GM04504 (cell line): ENCODE measurements around the gene DHCR7.

ENCODE experiments used
- DNase-seq: peaks from one replicate; pipeline ENCODE4 v3.0.0-alpha.2; 2012; ENCODE audit warnings: low read depth

DHCR7 gene

GRCh38 chr11:71456831-71457230 is 8.6 kb upstream of the DHCR7 start:
- DNase-seq: no peak

- no peak for DNase-seq
These were observed 8.1 kb upstream of the DHCR7 start for GRCh38 chr11:71456294-71456693.

- DNase-seq: no peak
These were observed 6.4 kb upstream of the DHCR7 start for GRCh38 chr11:71454470-71455113.

GRCh38 chr11:71453918-71454304 is 5.7 kb upstream of the DHCR7 start:
- DNase-seq: no peak

- DNase-seq: peak; percentile 83
These were observed 5.1 kb upstream of the DHCR7 start, which contains the start of gene NADSYN1 for GRCh38 chr11:71453037-71453917. TSS of gene NADSYN1 (plus strand) at chr11:71453203. CDS start at chr11:71453297, 94 bp downstream.

GRCh38 chr11:71452199-71453036 is 4.2 kb upstream of the DHCR7 start:
- no peak for DNase-seq

DNA sequence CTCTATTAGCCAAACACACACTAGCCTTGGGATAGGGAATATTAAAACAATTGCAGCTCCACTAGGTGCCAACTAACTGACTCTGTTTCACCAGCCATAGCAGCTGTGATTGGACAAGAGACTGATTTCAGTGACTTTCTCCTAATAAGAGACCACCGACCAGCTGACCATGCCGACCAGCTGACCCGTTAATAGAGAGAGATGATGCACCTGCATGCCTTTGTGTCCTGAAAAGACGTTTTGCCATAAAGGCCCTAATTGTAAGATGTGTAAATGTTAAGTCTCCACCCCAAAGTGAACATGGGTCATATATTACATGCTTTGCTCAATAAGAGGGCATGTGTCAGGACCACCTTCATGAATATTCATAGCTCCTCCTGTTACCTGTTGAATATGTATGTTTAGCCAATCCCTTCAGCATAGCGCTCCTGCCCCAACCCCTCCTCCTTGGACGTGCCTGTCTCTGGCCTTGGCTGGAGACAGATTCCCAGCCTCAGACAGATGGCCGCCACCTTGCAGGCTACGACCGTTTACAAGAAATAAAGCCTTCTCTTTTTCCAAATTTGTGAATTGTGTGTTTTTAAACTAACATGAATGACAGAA is 3.5 kb upstream of the DHCR7 start:
- no peak for DNase-seq

DNA sequence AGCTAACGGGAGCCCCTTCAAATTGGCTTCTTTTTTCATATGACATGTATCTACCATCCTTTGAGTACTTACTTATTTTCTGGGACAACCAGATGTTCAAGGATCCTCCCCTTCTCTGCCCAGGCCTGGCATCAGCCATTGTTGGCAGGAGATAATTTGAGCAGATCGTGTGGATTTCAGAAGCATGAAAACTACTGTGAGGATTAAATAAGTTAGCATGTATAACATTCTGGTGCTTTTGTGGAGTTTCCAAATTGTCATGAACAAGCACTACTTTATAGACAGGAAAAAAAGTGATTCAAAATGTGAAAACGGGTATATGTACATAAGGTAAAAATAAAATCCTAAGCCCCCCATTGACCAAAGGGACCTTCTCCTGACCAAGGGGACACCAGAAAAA is 2.7 kb upstream of the DHCR7 start:
- no peak for DNase-seq

- no peak for DNase-seq
These were observed 2.3 kb upstream of the DHCR7 start for GRCh38 chr11:71450507-71450906.

DNA sequence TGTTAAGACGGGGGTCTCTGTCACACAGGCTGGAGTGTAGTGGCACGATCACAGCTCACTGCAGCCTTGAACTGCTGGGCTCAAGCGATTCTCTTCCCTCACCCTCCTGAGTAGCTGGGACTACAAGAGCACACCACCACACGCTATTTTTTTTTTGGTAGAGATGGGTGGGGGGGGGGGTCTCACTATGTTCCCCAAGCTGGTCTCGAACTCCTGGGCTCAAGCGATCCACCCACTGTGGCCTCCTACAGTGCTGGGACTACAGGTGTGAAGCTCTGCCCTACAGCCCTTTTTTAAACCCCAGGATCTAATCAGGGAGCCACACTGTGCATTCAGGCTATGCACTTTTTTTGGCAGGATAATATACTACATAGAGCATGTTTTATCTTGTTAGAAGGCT is 1.4 kb upstream of the DHCR7 start:
- no peak for DNase-seq

DNA sequence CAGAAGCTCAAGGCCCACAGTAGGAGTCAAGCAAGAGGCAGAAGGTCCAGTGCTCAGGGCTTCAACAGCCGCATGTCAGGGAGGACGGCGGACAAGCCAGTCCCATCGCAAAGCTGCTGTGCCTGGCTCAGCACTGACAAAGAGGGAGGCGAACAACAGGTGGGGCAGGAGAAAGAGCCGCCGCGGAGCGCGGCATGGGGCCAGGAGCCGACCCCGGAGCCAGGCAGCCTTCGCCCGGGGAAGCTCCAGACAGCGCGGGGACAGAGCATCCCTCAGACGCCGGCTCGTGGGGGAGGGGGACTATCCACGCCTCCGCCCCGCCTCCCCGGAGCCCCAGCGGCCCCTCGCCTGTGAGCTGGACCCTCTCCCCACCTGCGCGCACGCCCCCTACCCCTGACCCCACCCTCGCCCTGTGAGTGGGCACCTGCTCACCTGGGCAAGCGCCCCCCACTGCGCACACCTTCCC is 369 bp downstream of the DHCR7 start:
- DNase-seq: no peak

DNA sequence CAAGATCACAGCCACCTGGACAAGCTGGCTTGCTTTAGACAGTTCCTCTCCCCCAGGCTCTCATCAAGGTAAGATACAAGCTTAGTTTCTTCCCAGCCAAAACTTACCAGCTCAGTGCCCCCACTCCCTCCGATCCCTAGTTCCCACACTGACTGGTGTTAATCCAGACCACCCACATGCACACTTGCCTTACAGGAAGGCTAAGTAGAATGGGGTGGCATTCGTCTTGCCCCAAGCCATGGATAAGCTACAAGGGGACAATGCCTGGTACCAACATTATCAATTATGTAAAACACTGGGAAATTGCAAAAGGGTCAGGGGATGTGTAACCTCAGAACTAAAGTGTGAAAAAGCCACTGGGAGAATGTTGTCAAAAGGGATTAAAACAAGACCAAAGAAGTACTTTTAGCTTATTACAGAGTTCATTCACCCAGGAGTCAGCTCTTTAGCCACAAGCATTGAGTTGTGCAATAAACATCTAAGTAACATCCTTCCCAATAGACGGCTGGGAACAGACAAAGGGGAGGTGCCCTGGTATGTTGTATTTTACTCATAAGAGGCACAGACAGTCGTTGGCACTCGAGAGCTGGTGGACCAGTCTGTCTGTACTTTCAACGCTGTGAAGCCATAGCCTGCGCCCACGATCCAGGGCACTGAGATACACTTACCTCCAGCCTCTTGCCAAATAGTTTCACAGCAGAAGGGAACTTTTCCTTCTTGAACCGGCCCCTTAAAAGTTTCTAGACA is 1.1 kb downstream of the DHCR7 start:
- DNase-seq: peak; percentile 26

DNA sequence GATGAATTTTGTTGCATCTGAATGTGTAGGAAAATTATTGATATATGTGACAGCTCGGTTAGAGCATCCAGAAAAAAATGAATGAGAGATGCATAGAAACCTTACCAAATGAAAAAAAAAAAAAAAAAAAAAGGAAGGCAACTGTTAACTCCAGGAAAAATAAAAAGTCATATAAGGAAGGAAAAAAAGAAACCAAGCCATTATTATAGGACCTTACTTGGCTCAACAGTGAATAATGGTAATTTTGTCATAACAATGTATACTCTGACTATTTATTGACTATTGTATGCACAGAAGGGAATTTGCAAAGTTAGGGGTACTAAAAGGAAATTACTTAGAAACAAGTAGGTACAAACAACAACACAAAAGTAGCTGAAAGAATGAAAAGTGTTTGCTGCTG is 2.0 kb downstream of the DHCR7 start:
- no peak for DNase-seq

- DNase-seq: no peak
These were observed 3.4 kb downstream of the DHCR7 start for GRCh38 chr11:71444811-71445210.

GRCh38 chr11:71443736-71444445 is 4.3 kb downstream of the DHCR7 start:
- no peak for DNase-seq

GRCh38 chr11:71442880-71443279 is 5.3 kb downstream of the DHCR7 start:
- DNase-seq: no peak

GRCh38 chr11:71442123-71442522 is 6.1 kb downstream of the DHCR7 start:
- DNase-seq: no peak

DNA sequence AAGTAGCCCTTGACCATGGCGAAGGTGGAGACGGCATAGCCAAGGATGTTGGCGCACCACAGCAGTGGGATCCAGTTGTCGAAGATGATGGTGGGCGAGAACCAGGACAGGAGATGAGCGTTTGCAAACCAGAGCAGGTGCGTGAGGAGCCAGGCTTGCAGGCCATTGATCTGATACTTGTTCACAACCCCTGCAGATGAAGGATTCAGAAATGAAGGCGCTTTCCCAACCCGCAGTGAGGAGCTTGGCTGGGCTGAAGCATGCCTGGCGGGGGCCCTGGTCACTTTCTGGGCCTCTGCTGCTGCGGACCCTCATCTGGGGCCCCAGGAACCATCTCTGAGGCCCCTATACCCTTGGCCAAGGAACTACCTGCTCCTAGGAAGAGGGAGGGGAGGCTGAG is 6.9 kb downstream of the DHCR7 start:
- no peak for DNase-seq

DNA sequence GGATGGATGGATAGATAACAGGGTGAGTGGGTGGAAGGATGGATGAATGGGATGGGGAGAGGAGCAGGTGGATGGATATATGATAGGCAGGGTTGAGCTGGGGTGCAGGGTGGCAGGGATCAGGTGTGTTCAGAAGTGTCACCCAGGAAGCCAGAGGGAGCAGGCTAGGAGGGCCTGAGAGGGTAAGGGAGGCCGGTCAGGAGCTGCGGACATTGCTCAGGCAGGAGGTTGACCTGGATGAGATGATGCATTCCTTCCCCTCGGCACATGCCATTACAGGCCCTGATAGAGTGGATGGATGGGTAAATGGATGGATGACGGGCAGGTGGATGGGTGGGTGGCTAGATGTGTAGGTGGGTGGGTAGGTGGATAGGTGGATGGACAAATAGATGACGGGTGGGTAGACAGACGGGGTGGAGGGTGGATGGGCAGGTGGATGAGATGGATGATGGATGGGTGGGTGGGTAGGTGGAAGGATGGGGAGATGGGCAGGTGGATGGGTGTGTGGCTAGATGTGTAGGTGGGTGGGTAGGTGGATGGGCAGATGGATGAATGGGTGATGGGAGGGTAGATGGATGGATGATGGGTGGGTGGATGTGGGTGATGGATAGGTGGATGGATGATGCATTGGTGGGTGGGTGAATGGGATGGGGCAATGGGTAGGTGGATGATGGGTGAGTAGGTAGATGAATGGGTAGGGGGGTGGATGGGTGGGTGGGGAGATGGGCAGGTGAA is 8.0 kb downstream of the DHCR7 start:
- no peak for DNase-seq

DNA sequence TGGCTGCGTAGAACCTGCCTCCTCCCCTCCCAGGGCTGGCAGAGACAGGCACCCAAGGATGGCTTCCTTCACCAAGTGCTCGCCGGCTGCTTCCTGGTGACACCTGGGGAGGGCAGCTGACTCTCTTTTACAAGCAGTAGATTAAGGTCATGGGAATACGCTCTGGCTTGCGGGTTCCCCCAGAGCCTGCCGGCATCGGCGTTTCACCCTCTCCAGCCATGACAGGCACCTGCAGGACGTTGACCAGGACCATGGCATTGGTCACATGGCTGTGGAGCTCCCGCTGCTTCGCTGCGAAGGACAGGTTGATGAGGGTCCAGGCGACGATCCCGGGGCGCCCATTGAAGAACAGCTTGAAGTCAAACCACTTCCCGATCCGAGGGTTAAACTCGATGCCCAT is 9.5 kb downstream of the DHCR7 start:
- DNase-seq: no peak
